ENCODE data around the gene GALNT2.

Gene GALNT2

GRCh38 chr1:230301822-230302221 is 234.8 kb downstream of the GALNT2 start:
- DNase-seq (ENCODE audit: low spot score) = no peak

- DNase-seq (ENCODE audit: low spot score) = no peak
These were observed 236.0 kb downstream of the GALNT2 start for GRCh38 chr1:230303069-230303468.

DNA sequence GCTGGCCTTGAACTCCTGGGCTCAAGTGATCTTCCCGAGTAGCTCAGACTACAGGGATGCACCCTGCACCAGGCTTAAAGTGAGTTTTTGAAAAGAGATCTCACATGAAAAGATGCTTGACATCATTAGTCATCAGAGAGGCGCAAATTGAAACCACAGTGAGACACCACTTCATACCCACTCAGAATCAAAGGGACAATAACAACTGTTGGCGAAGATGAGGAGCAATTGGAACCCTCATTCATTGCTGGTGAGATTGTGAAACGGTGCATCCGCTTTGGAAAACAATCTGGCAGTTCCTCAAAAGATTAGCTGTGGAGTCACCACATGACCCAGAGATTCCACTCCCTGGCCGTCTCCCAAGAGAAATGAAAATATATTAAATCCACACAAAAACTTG is 236.8 kb downstream of the GALNT2 start:
- DNase-seq (ENCODE audit: low spot score) = no peak

DNA sequence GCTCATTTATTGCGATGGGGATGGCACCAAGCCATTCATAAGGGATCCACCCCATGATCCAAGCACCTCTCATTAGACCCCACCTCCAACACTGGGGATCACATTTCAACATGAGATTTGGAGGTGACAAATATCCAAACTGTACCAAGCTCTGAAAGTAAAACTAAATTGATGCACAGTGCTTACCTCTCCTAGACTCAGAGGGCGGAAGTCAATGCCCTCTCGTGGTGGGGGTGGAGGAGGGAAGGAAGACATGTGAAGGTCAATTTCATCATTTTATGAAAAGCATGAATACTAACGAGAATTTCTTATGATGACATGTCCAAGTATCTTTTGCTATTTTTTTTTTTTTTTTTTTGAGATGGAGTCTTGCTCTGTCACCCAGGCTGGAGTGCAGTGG is 239.1 kb downstream of the GALNT2 start:
- DNase-seq (ENCODE audit: low spot score) = no peak

DNA sequence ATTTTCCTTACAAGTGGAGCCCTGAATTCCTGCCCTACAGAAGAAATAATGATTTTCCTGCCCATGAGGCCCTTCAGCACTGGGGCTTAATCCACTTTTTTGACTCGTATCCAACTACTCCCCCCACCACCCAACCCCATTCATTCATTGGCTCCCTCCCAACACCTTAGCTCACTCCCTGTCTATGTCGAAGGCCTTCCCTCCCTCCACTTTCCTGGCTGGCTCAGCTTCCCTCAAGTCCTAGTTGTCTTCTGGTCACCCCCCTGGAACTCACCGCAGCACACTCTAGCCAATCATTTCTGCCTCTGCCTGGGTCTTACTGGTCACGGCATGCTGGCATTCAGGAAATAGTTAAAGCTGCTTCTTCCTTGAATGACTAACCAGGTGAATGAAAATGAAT is 240.2 kb downstream of the GALNT2 start:
- no peak for DNase-seq (ENCODE audit: low spot score)

DNA sequence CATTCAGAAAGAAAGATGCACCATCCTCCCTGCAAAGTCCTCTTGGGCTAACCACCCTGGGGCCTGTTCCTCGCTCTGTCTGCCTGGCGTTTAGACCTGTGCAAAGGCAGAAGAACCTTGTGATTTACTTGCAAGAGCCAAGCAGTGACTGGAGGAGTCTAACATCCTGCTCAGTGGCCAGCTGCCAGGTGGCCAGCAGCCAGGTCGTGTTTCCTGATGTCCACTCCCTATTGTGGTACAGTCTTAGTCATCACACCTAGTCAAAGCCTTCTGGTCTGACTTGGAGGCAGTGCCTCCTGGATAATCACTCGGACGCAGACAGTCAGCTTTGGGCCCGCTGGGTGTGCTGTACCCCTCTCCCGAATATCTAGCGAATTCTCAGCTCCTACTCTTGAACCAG is 241.0 kb downstream of the GALNT2 start:
- no peak for DNase-seq (ENCODE audit: low spot score)

GRCh38 chr1:230308821-230309220 is 241.8 kb downstream of the GALNT2 start:
- DNase-seq (ENCODE audit: low spot score) = no peak

DNA sequence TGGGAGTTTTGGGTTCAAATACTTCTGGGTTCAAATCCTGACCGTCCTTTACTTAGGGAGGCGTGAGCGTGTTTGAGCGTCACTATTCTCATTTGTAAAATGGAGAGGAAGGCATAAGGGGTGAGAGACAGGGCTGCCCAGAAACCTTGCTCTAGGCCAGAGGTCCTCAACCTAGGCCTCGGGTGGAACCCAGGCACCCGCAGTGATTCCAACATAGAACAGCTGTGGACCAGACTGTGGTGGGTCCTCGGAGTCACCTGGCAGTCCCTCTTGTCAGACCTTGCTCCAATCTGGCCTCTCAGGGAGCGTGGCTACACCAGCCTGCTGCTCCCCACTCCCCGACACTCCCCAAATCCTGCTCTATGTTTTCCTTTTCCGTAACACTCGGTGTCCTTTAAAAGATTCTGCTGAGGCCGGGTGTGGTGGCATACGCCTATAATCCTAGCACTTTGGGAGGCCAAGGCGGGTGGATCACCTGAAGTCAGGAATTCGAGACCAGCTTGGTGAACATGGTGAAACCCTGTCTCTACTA is 242.7 kb downstream of the GALNT2 start:
- DNase-seq (ENCODE audit: low spot score) = no peak

GRCh38 chr1:230310381-230311163 is 243.5 kb downstream of the GALNT2 start:
- DNase-seq (ENCODE audit: low spot score) = peak; percentile 82

GRCh38 chr1:230312676-230313075 is 245.6 kb downstream of the GALNT2 start:
- no peak for DNase-seq (ENCODE audit: low spot score)

DNA sequence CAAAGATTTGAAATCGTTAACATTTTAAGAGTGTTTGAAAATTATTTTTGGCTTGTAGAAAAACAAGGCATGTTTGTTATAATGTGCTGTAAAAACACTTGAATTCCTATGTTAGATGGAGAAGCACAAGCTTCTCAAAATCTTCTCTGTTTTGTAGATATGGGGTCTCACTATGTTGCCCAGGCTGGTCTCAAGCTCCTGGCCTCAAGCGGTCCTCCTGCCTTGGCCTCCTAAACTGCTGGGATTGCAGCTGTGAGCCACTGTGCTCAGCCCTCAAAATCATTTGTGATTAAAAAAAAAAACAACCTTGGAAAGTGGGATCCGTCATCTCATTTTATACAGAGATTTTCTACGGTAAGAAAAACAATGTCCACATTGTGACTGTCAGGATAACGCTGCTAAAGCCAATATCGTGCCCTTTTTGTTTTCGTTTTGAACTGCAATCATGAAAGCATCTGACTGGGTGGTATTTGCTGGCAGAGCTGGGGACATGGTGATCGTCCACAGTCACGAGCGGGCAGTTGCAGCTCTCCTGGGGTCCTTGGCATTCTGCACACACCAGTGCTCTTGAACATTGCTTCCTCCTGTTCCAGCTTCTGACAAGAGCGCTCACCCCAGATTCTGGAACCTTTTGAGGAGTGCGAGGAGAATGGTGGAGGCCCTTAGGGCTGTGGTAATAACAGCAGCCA is 246.6 kb downstream of the GALNT2 start:
- DNase-seq (ENCODE audit: low spot score) = no peak

DNA sequence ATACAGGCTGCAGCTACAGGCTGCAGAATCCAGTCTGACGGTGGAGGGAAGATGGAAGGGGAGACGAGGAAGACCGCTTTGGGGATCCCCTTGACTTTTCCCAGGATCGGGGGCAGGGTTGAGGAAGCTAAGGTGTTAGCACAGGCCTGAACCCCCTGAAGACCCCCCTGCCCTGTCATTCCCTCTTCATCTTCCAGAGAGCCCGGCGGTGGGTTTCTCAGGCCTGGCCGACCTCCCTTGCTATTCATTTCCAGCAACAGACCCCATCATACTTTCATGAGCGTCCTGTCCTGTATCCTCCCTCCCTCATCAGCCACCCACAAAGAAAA is 247.1 kb downstream of the GALNT2 start:
- no peak for DNase-seq (ENCODE audit: low spot score)

- DNase-seq (ENCODE audit: low spot score) = no peak
These were observed 248.1 kb downstream of the GALNT2 start for GRCh38 chr1:230315099-230315498.

GRCh38 chr1:230316864-230317745 is 250.1 kb downstream of the GALNT2 start:
- no peak for DNase-seq (ENCODE audit: low spot score)

DNA sequence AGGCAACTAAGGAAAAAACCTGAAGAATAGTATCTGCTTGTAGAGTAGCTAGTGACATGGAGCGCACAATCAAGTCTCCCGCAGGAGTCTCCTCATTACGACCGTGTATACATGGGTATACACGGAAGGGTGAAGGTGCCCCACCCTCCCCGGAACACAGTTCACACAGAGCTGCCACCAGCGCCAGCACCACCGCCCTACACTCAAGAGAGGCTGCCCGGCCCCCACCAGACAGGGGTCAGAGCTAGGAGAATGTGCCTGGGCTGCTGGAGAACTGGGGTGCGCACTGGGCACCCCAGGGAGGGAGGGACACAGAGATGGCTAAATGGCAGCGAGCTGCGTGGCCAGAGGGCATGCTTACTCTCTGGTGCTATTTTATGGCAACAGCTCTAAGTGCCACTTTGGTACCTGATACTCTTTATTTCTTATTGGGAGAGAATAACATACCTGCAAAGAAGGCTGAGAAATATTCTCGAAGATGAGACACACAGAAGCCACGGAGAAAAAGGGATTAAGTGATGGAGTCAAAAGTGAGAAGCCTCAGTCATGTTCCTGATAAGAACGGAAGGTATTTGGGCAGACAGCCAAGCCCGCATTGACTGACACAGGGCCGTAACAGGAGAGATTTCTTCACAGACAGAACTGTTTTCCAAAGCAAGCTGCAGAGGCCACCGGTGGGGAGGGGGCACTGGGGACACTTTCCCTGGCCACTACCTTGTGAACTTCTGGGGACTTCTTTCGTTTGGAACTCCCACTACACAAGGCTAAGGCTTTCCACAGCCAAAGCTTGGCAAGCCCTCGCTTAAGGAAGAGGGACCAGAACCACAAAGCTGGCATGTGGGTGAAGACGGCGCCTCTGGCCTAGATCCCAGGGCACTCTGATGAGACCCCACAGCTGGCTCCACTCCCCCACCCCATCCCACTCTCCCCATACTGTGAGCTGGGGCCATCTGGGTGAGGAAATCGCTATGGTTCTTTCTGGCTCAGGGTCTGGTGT is 251.1 kb downstream of the GALNT2 start:
- DNase-seq (ENCODE audit: low spot score) = no peak

- DNase-seq (ENCODE audit: low spot score) = no peak
These were observed 252.1 kb downstream of the GALNT2 start for GRCh38 chr1:230319014-230319747.

GRCh38 chr1:230320804-230321203 is 253.8 kb downstream of the GALNT2 start:
- DNase-seq (ENCODE audit: low spot score) = no peak

GRCh38 chr1:230321341-230321740 is 254.3 kb downstream of the GALNT2 start:
- DNase-seq (ENCODE audit: low spot score) = no peak

- DNase-seq (ENCODE audit: low spot score) = no peak
These were observed 254.8 kb downstream of the GALNT2 start for GRCh38 chr1:230321741-230322420.

GRCh38 chr1:230322421-230322756 is 255.4 kb downstream of the GALNT2 start:
- no peak for DNase-seq (ENCODE audit: low spot score)
